Measurements from ENCODE around the gene EXTL1. TPM values are rescaled to one million over a fixed set of nuclear protein-coding genes. Genes with fewer than 3 reads are reported as not detected.

Gene EXTL1
- total RNA-seq, 1 experiment from 2014 or later, result 0.15 TPM

- no peak for TF ChIP-seq FOSL1 (IDR thresholded peaks at IDR 0.05; ENCODE audit: low read depth)
- no peak for TF ChIP-seq CBX3 (IDR thresholded peaks at IDR 0.05; ENCODE audit: low read depth)
- peak; percentile 13 to 34 (median 18); a peak in 1 of 6 replicates for TF ChIP-seq CTCF (IDR thresholded peaks at IDR 0.05 in 2 of 3, conservative IDR thresholded peaks at IDR 0.05 in 1 of 3; ENCODE audit: borderline replicate concordance in 1 of 3, insufficient read depth in 1 of 3, low read depth in 2 of 3, low read length in 2 of 3)
- TF ChIP-seq POLR2AphosphoS5 (IDR thresholded peaks at IDR 0.05; ENCODE audit: low read depth, low read length), result no peak
- TF ChIP-seq RAD21 (IDR thresholded peaks at IDR 0.05; ENCODE audit: low read depth), result peak; percentile 47
- Histone ChIP-seq H3K9me2 (ENCODE audit: insufficient read depth) (no peaks in the 10 kb centered on the region), H3K79me2 (ENCODE audit: insufficient read depth, low read length) (no peaks in the 10 kb centered on the region), H4K20me1 (ENCODE audit: insufficient read depth) (no peaks in the 10 kb centered on the region), H3K4me3 (replicated peaks in 1 of 2; ENCODE audit: low read depth in 1 of 2, low read length in 2 of 2) (no peak overlapping the region), H3K4me1 (ENCODE audit: control insufficient read depth in 1 of 2, insufficient read depth in 2 of 2, low read length in 2 of 2) (peaks cover 0 to 3% of the 10 kb centered on the region in 2 experiments; a peak in 2 of 4 replicates), H3K9me3 (ENCODE audit: control insufficient read depth in 1 of 2, insufficient read depth in 1 of 2, low read depth in 1 of 2, low read length in 2 of 2) (no peaks in the 10 kb centered on the region), H3K36me3 (ENCODE audit: control insufficient read depth in 1 of 2, insufficient read depth in 2 of 2, low read length in 2 of 2) (no peaks in the 10 kb centered on the region), H3K4me2 (ENCODE audit: low read length) (no peak overlapping the region), H2AFZ (ENCODE audit: low read depth, low read length, poor library complexity, severe bottlenecking) (no peak overlapping the region), H3K9ac (ENCODE audit: low read length) (no peak overlapping the region), H3K27ac (ENCODE audit: low read depth, low read length) (no peak overlapping the region), H3K27me3 (ENCODE audit: insufficient read depth, low read length) (no peaks in the 10 kb centered on the region)
- peak; percentile 75 for ATAC-seq
- CTCF ChIA-PET, result interaction anchor here (1.8 to 2.2 kb wide), 2 partner anchors 13 to 114 kb away, joined by 8 read pairs; partner anchors contain the start of gene PAFAH2
- no TSS peak for BruUV-seq (replicated peaks)
- intact Hi-C loops (cut with micrococcal nuclease), result no loop called here
- POLR2A ChIA-PET, result no interaction called here
- RAD21 ChIA-PET (ENCODE audit: low non-redundant PET in 1 of 2, low total read pairs in 2 of 2, uncharacterized antibody in 2 of 2, unreplicated experiment in 2 of 2), result no interaction called here
- DNase-seq (ENCODE audit: low read depth, low spot score), result no peak
Measured at GRCh38 chr1:26009796-26010447, 11.7 kb upstream of the EXTL1 start.

GRCh38 chr1:26010825-26011224 lies 10.8 kb upstream of the EXTL1 start:
- H2AFZ ChIP-seq (ENCODE audit: low read depth, low read length, poor library complexity, severe bottlenecking), result no peak overlapping the region
- H4K20me1 ChIP-seq (ENCODE audit: insufficient read depth), result no peaks in the 10 kb centered on the region
- ATAC-seq, result peak; percentile 58
- ChIA-PET POLR2A (no interaction called here), RAD21 (ENCODE audit: low non-redundant PET in 1 of 2, low total read pairs in 2 of 2, uncharacterized antibody in 2 of 2, unreplicated experiment in 2 of 2) (no interaction called here), CTCF (interaction anchor here (1.8 to 2.2 kb wide), 2 partner anchors 14 to 115 kb away, joined by 8 read pairs; partner anchors contain the start of gene PAFAH2)
- H3K36me3 ChIP-seq (ENCODE audit: control insufficient read depth in 1 of 2, insufficient read depth in 2 of 2, low read length in 2 of 2), result no peaks in the 10 kb centered on the region
- no TSS peak for BruUV-seq (replicated peaks)
- peaks cover 0 to 3% of the 10 kb centered on the region in 2 experiments; a peak in 2 of 4 replicates for H3K4me1 ChIP-seq (ENCODE audit: control insufficient read depth in 1 of 2, insufficient read depth in 2 of 2, low read length in 2 of 2)
- H3K79me2 ChIP-seq (ENCODE audit: insufficient read depth, low read length), result no peaks in the 10 kb centered on the region
- no peak for DNase-seq (ENCODE audit: low read depth, low spot score)
- intact Hi-C loops (cut with micrococcal nuclease), result no loop called here
- no peaks in the 10 kb centered on the region for H3K9me3 ChIP-seq (ENCODE audit: control insufficient read depth in 1 of 2, insufficient read depth in 1 of 2, low read depth in 1 of 2, low read length in 2 of 2)
- no peak overlapping the region for H3K27ac ChIP-seq (ENCODE audit: low read depth, low read length)
- no peak overlapping the region for H3K9ac ChIP-seq (ENCODE audit: low read length)
- H3K9me2 ChIP-seq (ENCODE audit: insufficient read depth), result no peaks in the 10 kb centered on the region
- no peaks in the 10 kb centered on the region for H3K27me3 ChIP-seq (ENCODE audit: insufficient read depth, low read length)
- no peak overlapping the region for H3K4me3 ChIP-seq (replicated peaks in 1 of 2; ENCODE audit: low read depth in 1 of 2, low read length in 2 of 2)
- no peak overlapping the region for H3K4me2 ChIP-seq (ENCODE audit: low read length)
- TF ChIP-seq EZH2 (IDR thresholded peaks at IDR 0.05), result no peak
- no peak for TF ChIP-seq CEBPB (IDR thresholded peaks at IDR 0.05; ENCODE audit: low read depth)
- no peak for TF ChIP-seq ELF1 (IDR thresholded peaks at IDR 0.05; ENCODE audit: borderline replicate concordance, low read depth)
- TF ChIP-seq POLR2A (IDR thresholded peaks at IDR 0.05; ENCODE audit: borderline replicate concordance, extremely low read depth, insufficient read depth, insufficient read length), result no peak
- no peak for TF ChIP-seq CTCF (IDR thresholded peaks at IDR 0.05 in 2 of 3, conservative IDR thresholded peaks at IDR 0.05 in 1 of 3; ENCODE audit: borderline replicate concordance in 1 of 3, insufficient read depth in 1 of 3, low read depth in 2 of 3, low read length in 2 of 3)
- TF ChIP-seq POLR2AphosphoS5 (IDR thresholded peaks at IDR 0.05; ENCODE audit: low read depth, low read length), result no peak
- TF ChIP-seq ZBTB33 (IDR thresholded peaks at IDR 0.05; ENCODE audit: extremely low read depth, insufficient replicate concordance, low read length), result no peak
- no peak for TF ChIP-seq EGR1 (IDR thresholded peaks at IDR 0.05; ENCODE audit: low read depth)
- no peak for TF ChIP-seq SP1 (IDR thresholded peaks at IDR 0.05; ENCODE audit: low read depth)
- no peak for TF ChIP-seq ATF3 (IDR thresholded peaks at IDR 0.05)
